ENCODE data around the gene MLH3.

MLH3 gene

DNA sequence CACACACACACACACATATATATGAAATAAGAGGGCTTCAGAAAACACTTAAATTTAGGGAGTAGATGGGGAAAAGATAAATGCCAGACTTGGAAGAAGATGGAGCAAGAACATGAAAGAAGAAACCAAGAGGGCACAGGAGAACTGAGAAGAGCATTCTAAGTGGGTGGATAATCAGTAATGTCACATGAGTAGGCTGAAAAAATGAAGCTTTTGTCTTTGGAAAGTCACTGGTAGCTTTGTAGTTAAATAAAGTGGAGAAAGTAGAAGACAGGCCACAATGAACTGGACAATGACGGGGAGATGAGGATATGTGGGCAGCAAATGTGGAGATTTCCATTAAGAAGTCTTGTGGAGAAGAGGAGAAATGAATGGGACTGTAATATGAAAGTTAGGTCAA is 15.9 kb upstream of the MLH3 start:
- H3K4me3 ChIP-seq (replicated peaks; ENCODE audit: insufficient read depth, low read length) = no peak overlapping the region

DNA sequence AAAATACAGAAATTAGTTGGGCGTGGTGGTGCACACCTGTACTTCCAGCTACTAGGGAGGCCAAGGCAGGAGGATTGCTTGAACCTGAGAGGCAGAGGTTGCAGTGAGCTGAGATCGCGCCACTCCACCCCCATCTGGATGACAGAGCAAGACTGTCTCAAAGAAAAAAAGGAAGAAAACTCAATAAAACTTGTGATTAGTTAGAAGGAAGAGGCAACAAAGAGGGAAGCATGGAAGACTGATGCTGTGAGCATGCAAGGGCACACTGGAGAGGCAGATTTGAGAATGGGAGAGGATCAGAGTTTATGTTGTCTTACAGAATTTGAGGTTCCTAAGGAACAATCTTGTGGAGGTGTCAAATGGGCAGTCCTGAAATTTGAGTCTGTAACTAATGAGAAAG is 15.4 kb upstream of the MLH3 start:
- no peak for DNase-seq (ENCODE audit: low read depth in 1 of 2, low spot score in 1 of 2)
- TF ChIP-seq GABPA (IDR thresholded peaks at IDR 0.05; ENCODE audit: low read depth) (no peak), SPI1 (IDR thresholded peaks at IDR 0.05; ENCODE audit: borderline replicate concordance, low read depth) (no peak), POLR2AphosphoS5 (IDR thresholded peaks at IDR 0.05; ENCODE audit: low read depth) (no peak)
- TF ChIP-seq, protein P1, sequence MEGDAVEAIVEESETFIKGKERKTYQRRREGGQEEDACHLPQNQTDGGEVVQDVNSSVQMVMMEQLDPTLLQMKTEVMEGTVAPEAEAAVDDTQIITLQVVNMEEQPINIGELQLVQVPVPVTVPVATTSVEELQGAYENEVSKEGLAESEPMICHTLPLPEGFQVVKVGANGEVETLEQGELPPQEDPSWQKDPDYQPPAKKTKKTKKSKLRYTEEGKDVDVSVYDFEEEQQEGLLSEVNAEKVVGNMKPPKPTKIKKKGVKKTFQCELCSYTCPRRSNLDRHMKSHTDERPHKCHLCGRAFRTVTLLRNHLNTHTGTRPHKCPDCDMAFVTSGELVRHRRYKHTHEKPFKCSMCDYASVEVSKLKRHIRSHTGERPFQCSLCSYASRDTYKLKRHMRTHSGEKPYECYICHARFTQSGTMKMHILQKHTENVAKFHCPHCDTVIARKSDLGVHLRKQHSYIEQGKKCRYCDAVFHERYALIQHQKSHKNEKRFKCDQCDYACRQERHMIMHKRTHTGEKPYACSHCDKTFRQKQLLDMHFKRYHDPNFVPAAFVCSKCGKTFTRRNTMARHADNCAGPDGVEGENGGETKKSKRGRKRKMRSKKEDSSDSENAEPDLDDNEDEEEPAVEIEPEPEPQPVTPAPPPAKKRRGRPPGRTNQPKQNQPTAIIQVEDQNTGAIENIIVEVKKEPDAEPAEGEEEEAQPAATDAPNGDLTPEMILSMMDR (IDR thresholded peaks at IDR 0.05; ENCODE audit: insufficient read depth, low read length) = no peak
- TF ChIP-seq, protein P2, sequence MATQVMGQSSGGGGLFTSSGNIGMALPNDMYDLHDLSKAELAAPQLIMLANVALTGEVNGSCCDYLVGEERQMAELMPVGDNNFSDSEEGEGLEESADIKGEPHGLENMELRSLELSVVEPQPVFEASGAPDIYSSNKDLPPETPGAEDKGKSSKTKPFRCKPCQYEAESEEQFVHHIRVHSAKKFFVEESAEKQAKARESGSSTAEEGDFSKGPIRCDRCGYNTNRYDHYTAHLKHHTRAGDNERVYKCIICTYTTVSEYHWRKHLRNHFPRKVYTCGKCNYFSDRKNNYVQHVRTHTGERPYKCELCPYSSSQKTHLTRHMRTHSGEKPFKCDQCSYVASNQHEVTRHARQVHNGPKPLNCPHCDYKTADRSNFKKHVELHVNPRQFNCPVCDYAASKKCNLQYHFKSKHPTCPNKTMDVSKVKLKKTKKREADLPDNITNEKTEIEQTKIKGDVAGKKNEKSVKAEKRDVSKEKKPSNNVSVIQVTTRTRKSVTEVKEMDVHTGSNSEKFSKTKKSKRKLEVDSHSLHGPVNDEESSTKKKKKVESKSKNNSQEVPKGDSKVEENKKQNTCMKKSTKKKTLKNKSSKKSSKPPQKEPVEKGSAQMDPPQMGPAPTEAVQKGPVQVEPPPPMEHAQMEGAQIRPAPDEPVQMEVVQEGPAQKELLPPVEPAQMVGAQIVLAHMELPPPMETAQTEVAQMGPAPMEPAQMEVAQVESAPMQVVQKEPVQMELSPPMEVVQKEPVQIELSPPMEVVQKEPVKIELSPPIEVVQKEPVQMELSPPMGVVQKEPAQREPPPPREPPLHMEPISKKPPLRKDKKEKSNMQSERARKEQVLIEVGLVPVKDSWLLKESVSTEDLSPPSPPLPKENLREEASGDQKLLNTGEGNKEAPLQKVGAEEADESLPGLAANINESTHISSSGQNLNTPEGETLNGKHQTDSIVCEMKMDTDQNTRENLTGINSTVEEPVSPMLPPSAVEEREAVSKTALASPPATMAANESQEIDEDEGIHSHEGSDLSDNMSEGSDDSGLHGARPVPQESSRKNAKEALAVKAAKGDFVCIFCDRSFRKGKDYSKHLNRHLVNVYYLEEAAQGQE (IDR thresholded peaks at IDR 0.05; ENCODE audit: insufficient replicate concordance, low read depth) = no peak
- Histone ChIP-seq H3K27me3 (ENCODE audit: insufficient read depth, poor library complexity, severe bottlenecking) (no peaks in the 10 kb centered on the region), H3K27ac (replicated peaks) (no peak overlapping the region), H3K4me3 (replicated peaks; ENCODE audit: insufficient read depth, low read length) (no peak overlapping the region)

More for the DNA sequence above, 15.9 kb upstream of the MLH3 start:
- TF ChIP-seq GABPA (IDR thresholded peaks at IDR 0.05; ENCODE audit: low read depth) (no peak), SPI1 (IDR thresholded peaks at IDR 0.05; ENCODE audit: borderline replicate concordance, low read depth) (no peak), POLR2AphosphoS5 (IDR thresholded peaks at IDR 0.05; ENCODE audit: low read depth) (no peak)
- TF ChIP-seq, protein P2 (IDR thresholded peaks at IDR 0.05; ENCODE audit: insufficient replicate concordance, low read depth) = no peak
- TF ChIP-seq, protein P1 (IDR thresholded peaks at IDR 0.05; ENCODE audit: insufficient read depth, low read length) = no peak
- Histone ChIP-seq H3K27ac (replicated peaks) (no peak overlapping the region), H3K27me3 (ENCODE audit: insufficient read depth, poor library complexity, severe bottlenecking) (no peaks in the 10 kb centered on the region)
- DNase-seq (ENCODE audit: low read depth in 1 of 2, low spot score in 1 of 2) = no peak

DNA sequence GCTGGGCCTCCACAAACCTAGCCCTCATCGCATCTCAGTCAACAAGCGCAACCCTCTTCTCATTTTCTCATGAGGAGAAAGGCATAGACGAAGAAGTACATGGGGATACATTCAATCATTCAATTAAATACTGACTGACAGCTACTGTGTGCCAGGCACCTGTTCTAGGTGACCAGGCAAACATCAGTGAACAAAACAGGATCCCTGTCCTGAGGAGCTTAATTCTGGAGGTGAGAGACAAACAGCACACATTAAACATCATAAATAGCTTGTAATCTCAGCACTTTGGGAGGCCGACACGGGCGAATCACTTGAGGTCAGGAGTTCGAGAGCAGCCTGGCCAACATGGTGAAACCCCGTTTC is 12.9 kb upstream of the MLH3 start:
- no peaks in the 10 kb centered on the region for H3K27me3 ChIP-seq (ENCODE audit: insufficient read depth, poor library complexity, severe bottlenecking)
- TF ChIP-seq GABPA (IDR thresholded peaks at IDR 0.05; ENCODE audit: low read depth) (no peak), POLR2AphosphoS5 (IDR thresholded peaks at IDR 0.05; ENCODE audit: low read depth) (no peak)
- TF ChIP-seq, protein P1 (IDR thresholded peaks at IDR 0.05; ENCODE audit: insufficient read depth, low read length) = no peak
- peak overlapping the region; percentile 77 for H3K27ac ChIP-seq (replicated peaks)
- DNase-seq (ENCODE audit: low read depth in 1 of 2, low spot score in 1 of 2) = no peak
- peak overlapping the region; percentile 68 for H3K4me3 ChIP-seq (replicated peaks; ENCODE audit: insufficient read depth, low read length)

DNA sequence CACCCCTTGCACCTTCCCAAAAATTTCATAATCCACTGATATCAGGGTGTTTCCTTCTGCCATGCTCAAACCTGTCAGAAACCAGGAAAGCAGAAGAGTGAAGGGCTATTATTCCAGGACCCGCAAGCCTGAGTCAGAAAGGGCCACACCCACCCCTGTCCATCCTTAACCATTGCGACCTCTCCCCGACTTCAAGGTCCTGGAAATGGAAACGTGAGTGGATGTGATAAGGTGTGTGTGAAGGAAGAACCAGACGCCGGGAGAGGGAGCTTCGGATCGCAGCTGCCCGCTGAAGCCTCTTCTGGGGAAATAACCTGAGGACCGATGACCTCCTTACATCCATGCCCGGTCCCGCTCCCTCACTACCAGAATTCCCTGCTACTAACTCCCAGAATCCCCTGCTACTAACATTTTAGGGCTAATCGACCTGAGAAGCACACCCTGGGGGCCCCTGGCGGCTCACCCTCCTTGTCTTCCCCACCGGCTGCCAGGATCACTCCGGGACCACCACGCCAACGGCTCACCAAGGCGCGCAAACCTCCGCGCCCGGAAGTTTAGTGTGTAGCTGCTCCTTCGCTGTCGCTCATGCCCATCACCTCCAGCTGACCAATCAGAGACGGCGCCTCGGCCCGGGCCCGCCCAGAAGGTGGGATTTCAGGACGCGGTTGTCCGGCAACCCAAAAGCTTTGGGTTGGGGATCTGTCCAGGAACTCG is 12.4 kb upstream of the MLH3 start, which contains the start of gene ACYP1:
ACYP1 (minus strand) TSS at position 534 of the 714 bp plus-strand sequence; CDS start at position 63, 471 bp downstream.
- no peaks in the 10 kb centered on the region for H3K27me3 ChIP-seq (ENCODE audit: insufficient read depth, poor library complexity, severe bottlenecking)
- peak within 1 kb of the TSS; percentile 77 for H3K27ac ChIP-seq (replicated peaks)
- TF ChIP-seq, protein P2 (IDR thresholded peaks at IDR 0.05; ENCODE audit: insufficient replicate concordance, low read depth) = no peak
- TF ChIP-seq SPI1 (IDR thresholded peaks at IDR 0.05; ENCODE audit: borderline replicate concordance, low read depth) (no peak), POLR2AphosphoS5 (IDR thresholded peaks at IDR 0.05; ENCODE audit: low read depth) (no peak), GABPA (IDR thresholded peaks at IDR 0.05; ENCODE audit: low read depth) (peak; percentile 27; the same call in 1 of the 2 replicates)
- TF ChIP-seq, protein P1 (IDR thresholded peaks at IDR 0.05; ENCODE audit: insufficient read depth, low read length) = no peak
- H3K4me3 ChIP-seq (replicated peaks; ENCODE audit: insufficient read depth, low read length) = peak within 1 kb of the TSS; percentile 68
- DNase-seq (ENCODE audit: low read depth in 1 of 2, low spot score in 1 of 2) = peak; percentile 57 to 87
